ENCODE data around the gene GRM4.

The GRM4 gene

GRCh38 chr6:34102696-34103095, 43.2 kb downstream of the GRM4 start:
- no peak for DNase-seq (ENCODE audit: low read depth)
- no peak overlapping the region for H3K4me3 ChIP-seq (ENCODE audit: control insufficient read depth, low read depth, low read length)
- TF ChIP-seq CTCF (IDR thresholded peaks at IDR 0.05; ENCODE audit: control insufficient read depth, insufficient read depth, low read depth, low read length, missing control alignments), result no peak

- no peak for TF ChIP-seq CTCF (IDR thresholded peaks at IDR 0.05; ENCODE audit: control insufficient read depth, insufficient read depth, low read depth, low read length, missing control alignments)
- no peak for DNase-seq (ENCODE audit: low read depth)
Measured at GRCh38 chr6:34102099-34102656, 43.7 kb downstream of the GRM4 start.

GRCh38 chr6:34100788-34101187, 45.1 kb downstream of the GRM4 start:
- H3K4me3 ChIP-seq (ENCODE audit: control insufficient read depth, low read depth, low read length), result no peak overlapping the region
- TF ChIP-seq CTCF (IDR thresholded peaks at IDR 0.05; ENCODE audit: control insufficient read depth, insufficient read depth, low read depth, low read length, missing control alignments), result no peak
- DNase-seq (ENCODE audit: low read depth), result no peak

More at GRCh38 chr6:34102099-34102656, 43.7 kb downstream of the GRM4 start:
- H3K4me3 ChIP-seq (ENCODE audit: control insufficient read depth, low read depth, low read length), result no peak overlapping the region

GRCh38 chr6:34099878-34100277, 46.0 kb downstream of the GRM4 start:
- no peak overlapping the region for H3K4me3 ChIP-seq (ENCODE audit: control insufficient read depth, low read depth, low read length)
- TF ChIP-seq CTCF (IDR thresholded peaks at IDR 0.05; ENCODE audit: control insufficient read depth, insufficient read depth, low read depth, low read length, missing control alignments), result no peak
- no peak for DNase-seq (ENCODE audit: low read depth)

- TF ChIP-seq CTCF (IDR thresholded peaks at IDR 0.05; ENCODE audit: control insufficient read depth, insufficient read depth, low read depth, low read length, missing control alignments), result no peak
- DNase-seq (ENCODE audit: low read depth), result no peak
- no peak overlapping the region for H3K4me3 ChIP-seq (ENCODE audit: control insufficient read depth, low read depth, low read length)
Measured at GRCh38 chr6:34098045-34098936, 47.6 kb downstream of the GRM4 start.

GRCh38 chr6:34096814-34097213, 49.1 kb downstream of the GRM4 start:
- H3K4me3 ChIP-seq (ENCODE audit: control insufficient read depth, low read depth, low read length), result no peak overlapping the region
- DNase-seq (ENCODE audit: low read depth), result no peak
- TF ChIP-seq CTCF (IDR thresholded peaks at IDR 0.05; ENCODE audit: control insufficient read depth, insufficient read depth, low read depth, low read length, missing control alignments), result no peak
